Left lung (tissue), 10 donors: Measurements from ENCODE around the gene SLC22A15. TPM values are rescaled to one million over a fixed set of nuclear protein-coding genes. Genes with fewer than 3 reads are reported as not detected.

Experiments
- ATAC-seq: fragments of 200-7000 bp; cut with Tn5 transposase; one replicate; pipeline ENCODE4 v1.9.1; 2020; ENCODE audit warnings: moderate library complexity
- DNase-seq, 4 donors: peaks; one replicate each; pipeline ENCODE4 v3.0.0-alpha.2; 2013 to 2020
- H3K27ac ChIP-seq, 2 donors: fragments of 200-600 bp; sonication (generic) in 1 of 2; one replicate each; pipeline versions ENCODE4 v1.5.0 to v1.8.0; 2020 to 2021
- H3K27me3 ChIP-seq, 2 donors: fragments of 200-600 bp; sonication (generic) in 1 of 2; one replicate each; pipeline versions ENCODE4 v1.5.0 to v1.8.0; 2020 to 2021
- H3K36me3 ChIP-seq, 2 donors: fragments of 200-600 bp; sonication (generic) in 1 of 2; one replicate each; pipeline versions ENCODE4 v1.5.0 to v1.8.0; 2020 to 2021
- H3K4me1 ChIP-seq, 2 donors: fragments of 200-600 bp; one replicate each; pipeline ENCODE4 v1.8.0; 2021
- H3K4me3 ChIP-seq, 2 donors: fragments of 200-600 bp; sonication (generic) in 1 of 2; one replicate each; pipeline versions ENCODE4 v1.5.0 to v1.8.0; 2020 to 2021; ENCODE audit warnings: mild to moderate bottlenecking in 1 of 2
- H3K9me3 ChIP-seq, 2 donors: fragments of 200-600 bp; sonication (generic) in 1 of 2; one replicate each; pipeline versions ENCODE4 v1.5.0 to v1.8.0; 2020 to 2021
- CTCF ChIP-seq, 2 donors: fragments of 200-600 bp; sonication (generic) in 1 of 2; IDR thresholded peaks; one replicate each; pipeline versions ENCODE4 v1.5.0 to v1.8.0; 2021; ENCODE audit warnings: antibody characterized with exemption in 2 of 2
- intact Hi-C, 2 donors: fragments of 100-400 bp; cut with DNase I; formaldehyde crosslinking; loops; one replicate each; pipeline versions ENCODE4 v1.11.2 to v1.14.2; 2022
- polyA plus RNA-seq, 6 donors: library from polyadenylated mRNA; unstranded; fragments of 120-200 nt; gene quantifications; one replicate each; pipeline ENCODE4 v1.2.1, GENCODE V29; 2013; ENCODE audit not compliant: insufficient read length in 6 of 6
- total RNA-seq, 2 donors: library from RNA; stranded (reverse); fragmentation: NEBNext Ultra II Directional; extraction: Animal tissue kit (Norgen Biotek cat#: 25700); gene quantifications; one replicate each; pipeline ENCODE4 v1.2.1, GENCODE V29; 2021
- donor health status: DM: no; HTN: yes; CAD: no.
- donor health status: DM: no; HTN: no; CAD: no.

The SLC22A15 gene
- total and polyA plus RNA-seq, 8 donors: 3.2 to 23.0 (median 4.0) TPM

- intact Hi-C loops: no loop called here
- peaks cover 0 to 24% of the 10 kb centered on the region in 2 donors for H3K9me3 ChIP-seq
Observed at GRCh38 chr1:116087628-116088027, 111.3 kb downstream of the SLC22A15 start.

GRCh38 chr1:116089870-116090269, 113.6 kb downstream of the SLC22A15 start:
- DNase-seq (no peak), ATAC-seq (no peak)
- intact Hi-C loops: no loop called here
- no peak overlapping the region for H3K4me3 ChIP-seq
- peaks cover 0 to 31% of the 10 kb centered on the region in 2 donors for H3K9me3 ChIP-seq
- no peak overlapping the region for H3K27ac ChIP-seq
- H3K36me3 ChIP-seq: peaks cover 0 to 38% of the 10 kb centered on the region in 2 donors
- TF ChIP-seq CTCF (IDR thresholded peaks at IDR 0.05): no peak
- H3K4me1 ChIP-seq: no peaks in the 10 kb centered on the region
- no peaks in the 10 kb centered on the region for H3K27me3 ChIP-seq

More at GRCh38 chr1:116087628-116088027, 111.3 kb downstream of the SLC22A15 start:
- Histone ChIP-seq H3K4me3 (no peak overlapping the region), H3K27ac (no peak overlapping the region), H3K4me1 (no peaks in the 10 kb centered on the region), H3K27me3 (no peaks in the 10 kb centered on the region), H3K36me3 (peaks cover 0 to 28% of the 10 kb centered on the region in 2 donors)
- DNase-seq (no peak), ATAC-seq (no peak)
- no peak for TF ChIP-seq CTCF (IDR thresholded peaks at IDR 0.05)

- no peak overlapping the region for H3K27ac ChIP-seq
- no peaks in the 10 kb centered on the region for H3K27me3 ChIP-seq
- no peaks in the 10 kb centered on the region for H3K4me1 ChIP-seq
- intact Hi-C loops: no loop called here
- DNase-seq (no peak), ATAC-seq (no peak)
- TF ChIP-seq CTCF (IDR thresholded peaks at IDR 0.05): no peak
- no peak overlapping the region for H3K4me3 ChIP-seq
- peaks cover 0 to 44% of the 10 kb centered on the region in 2 donors for H3K36me3 ChIP-seq
- H3K9me3 ChIP-seq: peaks cover 0 to 42% of the 10 kb centered on the region in 2 donors
Observed at GRCh38 chr1:116091083-116091482, 114.8 kb downstream of the SLC22A15 start.

- intact Hi-C loops: no loop called here
- Histone ChIP-seq H3K4me1 (no peaks in the 10 kb centered on the region), H3K27me3 (no peaks in the 10 kb centered on the region), H3K27ac (no peak overlapping the region), H3K9me3 (peaks cover 0 to 42% of the 10 kb centered on the region in 2 donors), H3K4me3 (no peak overlapping the region), H3K36me3 (peaks cover 0 to 45% of the 10 kb centered on the region in 2 donors)
- TF ChIP-seq CTCF (IDR thresholded peaks at IDR 0.05): no peak
- DNase-seq (no peak), ATAC-seq (no peak)
Observed at GRCh38 chr1:116092752-116093489, 116.6 kb downstream of the SLC22A15 start.

GRCh38 chr1:116095027-116095426, 118.7 kb downstream of the SLC22A15 start:
- Histone ChIP-seq H3K4me3 (no peak overlapping the region), H3K27ac (no peak overlapping the region), H3K27me3 (no peaks in the 10 kb centered on the region), H3K4me1 (no peaks in the 10 kb centered on the region), H3K9me3 (peaks cover 0 to 26% of the 10 kb centered on the region in 2 donors), H3K36me3 (peaks cover 0 to 41% of the 10 kb centered on the region in 2 donors)
- intact Hi-C loops: no loop called here
- TF ChIP-seq CTCF (IDR thresholded peaks at IDR 0.05): no peak
- ATAC-seq: no peak
- no peak for DNase-seq
